Peyer's patch (tissue), 4 donors: Measurements from ENCODE around the gene ADRM1.

Source experiments
- POLR2A ChIP-seq, 2 donors: fragments of 450-650 bp; IDR thresholded peaks; one replicate each; pipeline ENCODE4 v1.5.1; 2017; ENCODE audit warnings: antibody characterized with exemption in 2 of 2, mild to moderate bottlenecking in 2 of 2, moderate library complexity in 2 of 2
- TF ChIP-seq, protein P1 (sequence below), 6 experiments: fragments of 450-650 bp in 4 of 6; fragments of 200-600 bp in 2 of 6; sonication (generic) in 1 of 6; IDR thresholded peaks; one replicate each; pipeline ENCODE4 v1.5.1; 2017 to 2019; ENCODE audit warnings: antibody characterized with exemption in 6 of 6, mild to moderate bottlenecking in 3 of 6, moderate library complexity in 1 of 6

GRCh38 chr20:62288535-62289105, 14.2 kb upstream of the ADRM1 start:
- no peak for TF ChIP-seq POLR2A (IDR thresholded peaks at IDR 0.05)
- TF ChIP-seq, protein P1, sequence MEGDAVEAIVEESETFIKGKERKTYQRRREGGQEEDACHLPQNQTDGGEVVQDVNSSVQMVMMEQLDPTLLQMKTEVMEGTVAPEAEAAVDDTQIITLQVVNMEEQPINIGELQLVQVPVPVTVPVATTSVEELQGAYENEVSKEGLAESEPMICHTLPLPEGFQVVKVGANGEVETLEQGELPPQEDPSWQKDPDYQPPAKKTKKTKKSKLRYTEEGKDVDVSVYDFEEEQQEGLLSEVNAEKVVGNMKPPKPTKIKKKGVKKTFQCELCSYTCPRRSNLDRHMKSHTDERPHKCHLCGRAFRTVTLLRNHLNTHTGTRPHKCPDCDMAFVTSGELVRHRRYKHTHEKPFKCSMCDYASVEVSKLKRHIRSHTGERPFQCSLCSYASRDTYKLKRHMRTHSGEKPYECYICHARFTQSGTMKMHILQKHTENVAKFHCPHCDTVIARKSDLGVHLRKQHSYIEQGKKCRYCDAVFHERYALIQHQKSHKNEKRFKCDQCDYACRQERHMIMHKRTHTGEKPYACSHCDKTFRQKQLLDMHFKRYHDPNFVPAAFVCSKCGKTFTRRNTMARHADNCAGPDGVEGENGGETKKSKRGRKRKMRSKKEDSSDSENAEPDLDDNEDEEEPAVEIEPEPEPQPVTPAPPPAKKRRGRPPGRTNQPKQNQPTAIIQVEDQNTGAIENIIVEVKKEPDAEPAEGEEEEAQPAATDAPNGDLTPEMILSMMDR (IDR thresholded peaks at IDR 0.05): no peak
